GM12865 (cell line): Measurements from ENCODE around the gene GPC6.

Experiments
- DNase-seq: peaks from one replicate; pipeline ENCODE4 v3.0.0; 2010; ENCODE audit warnings: low read depth
- H3K4me3 ChIP-seq: 2 replicates; pipeline ENCODE4 v1.5.1; 2011; ENCODE audit warnings: mild to moderate bottlenecking, low read depth, low read length, control low read depth
- CTCF ChIP-seq: IDR thresholded peaks from 2 replicates; pipeline ENCODE4 v1.5.1; 2011; ENCODE audit warnings: low read length, control low read depth, low read depth, inconsistent platforms; ENCODE audit not compliant: insufficient read depth; ENCODE audit errors: missing control alignments

GPC6 gene

GRCh38 chr13:93767917-93768409 lies 541.4 kb downstream of the GPC6 start:
- TF ChIP-seq CTCF, result no peak

GRCh38 chr13:93769101-93769500 lies 542.5 kb downstream of the GPC6 start:
- H3K4me3 ChIP-seq, result no peak overlapping the region
- DNase-seq, result no peak
- no peak for TF ChIP-seq CTCF

More at GRCh38 chr13:93767917-93768409, 541.4 kb downstream of the GPC6 start:
- no peak for DNase-seq
- H3K4me3 ChIP-seq, result no peak overlapping the region

GRCh38 chr13:93769607-93770006 lies 543.0 kb downstream of the GPC6 start:
- TF ChIP-seq CTCF, result no peak
- no peak for DNase-seq

GRCh38 chr13:93771227-93771626 lies 544.6 kb downstream of the GPC6 start:
- no peak for DNase-seq
- TF ChIP-seq CTCF, result no peak
- H3K4me3 ChIP-seq, result no peak overlapping the region

More at GRCh38 chr13:93769607-93770006, 543.0 kb downstream of the GPC6 start:
- H3K4me3 ChIP-seq, result no peak overlapping the region

GRCh38 chr13:93771782-93772181 lies 545.2 kb downstream of the GPC6 start:
- H3K4me3 ChIP-seq, result no peak overlapping the region
- TF ChIP-seq CTCF, result no peak
- DNase-seq, result no peak

- no peak overlapping the region for H3K4me3 ChIP-seq
- no peak for DNase-seq
- no peak for TF ChIP-seq CTCF
These were observed 547.9 kb downstream of the GPC6 start for GRCh38 chr13:93774506-93774905.

GRCh38 chr13:93775027-93775426 lies 548.4 kb downstream of the GPC6 start:
- no peak overlapping the region for H3K4me3 ChIP-seq
- TF ChIP-seq CTCF, result no peak
- DNase-seq, result no peak
